Left lung (tissue), 10 donors: ENCODE results near the gene LYZL6. TPM values are rescaled to one million over a fixed set of nuclear protein-coding genes. Genes with fewer than 3 reads are reported as not detected.

Source experiments
- ATAC-seq: fragments of 200-7000 bp; cut with Tn5 transposase; one replicate; pipeline ENCODE4 v1.9.1; 2020; ENCODE audit warnings: moderate library complexity
- DNase-seq, 4 donors: peaks; one replicate each; pipeline ENCODE4 v3.0.0-alpha.2; 2013 to 2020
- H3K27ac ChIP-seq, 2 donors: fragments of 200-600 bp; sonication (generic) in 1 of 2; one replicate each; pipeline versions ENCODE4 v1.5.0 to v1.8.0; 2020 to 2021
- H3K27me3 ChIP-seq, 2 donors: fragments of 200-600 bp; sonication (generic) in 1 of 2; one replicate each; pipeline versions ENCODE4 v1.5.0 to v1.8.0; 2020 to 2021
- H3K36me3 ChIP-seq, 2 donors: fragments of 200-600 bp; sonication (generic) in 1 of 2; one replicate each; pipeline versions ENCODE4 v1.5.0 to v1.8.0; 2020 to 2021
- H3K4me1 ChIP-seq, 2 donors: fragments of 200-600 bp; one replicate each; pipeline ENCODE4 v1.8.0; 2021
- H3K4me3 ChIP-seq, 2 donors: fragments of 200-600 bp; sonication (generic) in 1 of 2; one replicate each; pipeline versions ENCODE4 v1.5.0 to v1.8.0; 2020 to 2021; ENCODE audit warnings: mild to moderate bottlenecking in 1 of 2
- H3K9me3 ChIP-seq, 2 donors: fragments of 200-600 bp; sonication (generic) in 1 of 2; one replicate each; pipeline versions ENCODE4 v1.5.0 to v1.8.0; 2020 to 2021
- intact Hi-C, 2 donors: fragments of 100-400 bp; cut with DNase I; formaldehyde crosslinking; loops; one replicate each; pipeline versions ENCODE4 v1.11.2 to v1.14.2; 2022
- polyA plus RNA-seq, 6 donors: library from polyadenylated mRNA; unstranded; fragments of 120-200 nt; gene quantifications; one replicate each; pipeline ENCODE4 v1.2.1, GENCODE V29; 2013; ENCODE audit not compliant: insufficient read length in 6 of 6
- total RNA-seq, 2 donors: library from RNA; stranded (reverse); fragmentation: NEBNext Ultra II Directional; extraction: Animal tissue kit (Norgen Biotek cat#: 25700); gene quantifications; one replicate each; pipeline ENCODE4 v1.2.1, GENCODE V29; 2021
- TF ChIP-seq, protein P1 (sequence below), 2 donors: fragments of 200-600 bp; sonication (generic) in 1 of 2; IDR thresholded peaks; one replicate each; pipeline versions ENCODE4 v1.5.0 to v1.8.0; 2021; ENCODE audit warnings: antibody characterized with exemption in 2 of 2
- donor health status: DM: no; HTN: yes; CAD: no.
- donor health status: DM: no; HTN: no; CAD: no.

The LYZL6 gene
- total and polyA plus RNA-seq, 8 donors = not detected

DNA sequence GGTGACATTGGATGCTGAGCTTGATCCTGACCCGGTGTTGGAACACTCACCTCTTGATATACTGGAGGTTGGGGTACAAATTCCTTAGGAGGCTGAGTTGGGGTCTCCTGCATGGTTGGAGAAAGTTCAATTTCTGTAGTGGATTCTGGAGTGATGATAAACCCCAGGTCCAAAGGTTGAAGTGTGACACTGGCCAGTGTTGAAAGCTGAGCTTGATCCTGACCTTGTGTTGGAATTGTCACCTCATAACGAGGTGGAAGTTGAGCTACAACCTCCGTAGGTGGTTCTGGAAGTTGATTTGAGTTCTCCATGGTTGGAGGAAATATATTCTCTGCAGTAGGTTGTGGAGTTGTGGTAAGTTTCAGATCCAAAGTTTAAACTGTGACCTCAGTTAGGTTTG lies 34.1 kb downstream of the LYZL6 start:
- H3K36me3 ChIP-seq = no peaks in the 10 kb centered on the region
- TF ChIP-seq, protein P1, sequence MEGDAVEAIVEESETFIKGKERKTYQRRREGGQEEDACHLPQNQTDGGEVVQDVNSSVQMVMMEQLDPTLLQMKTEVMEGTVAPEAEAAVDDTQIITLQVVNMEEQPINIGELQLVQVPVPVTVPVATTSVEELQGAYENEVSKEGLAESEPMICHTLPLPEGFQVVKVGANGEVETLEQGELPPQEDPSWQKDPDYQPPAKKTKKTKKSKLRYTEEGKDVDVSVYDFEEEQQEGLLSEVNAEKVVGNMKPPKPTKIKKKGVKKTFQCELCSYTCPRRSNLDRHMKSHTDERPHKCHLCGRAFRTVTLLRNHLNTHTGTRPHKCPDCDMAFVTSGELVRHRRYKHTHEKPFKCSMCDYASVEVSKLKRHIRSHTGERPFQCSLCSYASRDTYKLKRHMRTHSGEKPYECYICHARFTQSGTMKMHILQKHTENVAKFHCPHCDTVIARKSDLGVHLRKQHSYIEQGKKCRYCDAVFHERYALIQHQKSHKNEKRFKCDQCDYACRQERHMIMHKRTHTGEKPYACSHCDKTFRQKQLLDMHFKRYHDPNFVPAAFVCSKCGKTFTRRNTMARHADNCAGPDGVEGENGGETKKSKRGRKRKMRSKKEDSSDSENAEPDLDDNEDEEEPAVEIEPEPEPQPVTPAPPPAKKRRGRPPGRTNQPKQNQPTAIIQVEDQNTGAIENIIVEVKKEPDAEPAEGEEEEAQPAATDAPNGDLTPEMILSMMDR (IDR thresholded peaks at IDR 0.05) = no peak
- no peak overlapping the region for H3K27ac ChIP-seq
- H3K9me3 ChIP-seq = no peaks in the 10 kb centered on the region
- ATAC-seq (no peak), DNase-seq (no peak)
- no peak overlapping the region for H3K4me3 ChIP-seq
- H3K4me1 ChIP-seq = no peaks in the 10 kb centered on the region
- intact Hi-C loops = no loop called here
- H3K27me3 ChIP-seq = no peaks in the 10 kb centered on the region

GRCh38 chr17:35907691-35908090 lies 35.8 kb downstream of the LYZL6 start:
- ATAC-seq (no peak), DNase-seq (no peak)
- no peaks in the 10 kb centered on the region for H3K9me3 ChIP-seq
- H3K4me1 ChIP-seq = no peaks in the 10 kb centered on the region
- no peaks in the 10 kb centered on the region for H3K27me3 ChIP-seq
- intact Hi-C loops = no loop called here
- no peak overlapping the region for H3K4me3 ChIP-seq
- TF ChIP-seq, protein P1 (IDR thresholded peaks at IDR 0.05) = no peak
- H3K27ac ChIP-seq = no peak overlapping the region
- H3K36me3 ChIP-seq = no peaks in the 10 kb centered on the region

GRCh38 chr17:35906926-35907637 lies 36.4 kb downstream of the LYZL6 start:
- no peak for DNase-seq
- H3K4me3 ChIP-seq = no peak overlapping the region
- no peaks in the 10 kb centered on the region for H3K27me3 ChIP-seq
- ATAC-seq = no peak
- H3K9me3 ChIP-seq = no peaks in the 10 kb centered on the region
- intact Hi-C loops = no loop called here
- TF ChIP-seq, protein P1 (IDR thresholded peaks at IDR 0.05) = no peak
- H3K27ac ChIP-seq = no peak overlapping the region
- H3K36me3 ChIP-seq = no peaks in the 10 kb centered on the region
- H3K4me1 ChIP-seq = no peaks in the 10 kb centered on the region

- DNase-seq (no peak), ATAC-seq (no peak)
- TF ChIP-seq, protein P1 (IDR thresholded peaks at IDR 0.05) = no peak
- Histone ChIP-seq H3K4me3 (no peak overlapping the region), H3K27ac (no peak overlapping the region), H3K9me3 (no peaks in the 10 kb centered on the region), H3K27me3 (no peaks in the 10 kb centered on the region), H3K4me1 (no peaks in the 10 kb centered on the region), H3K36me3 (no peaks in the 10 kb centered on the region)
- intact Hi-C loops = no loop called here
These were observed 37.2 kb downstream of the LYZL6 start for GRCh38 chr17:35906191-35906925.

DNA sequence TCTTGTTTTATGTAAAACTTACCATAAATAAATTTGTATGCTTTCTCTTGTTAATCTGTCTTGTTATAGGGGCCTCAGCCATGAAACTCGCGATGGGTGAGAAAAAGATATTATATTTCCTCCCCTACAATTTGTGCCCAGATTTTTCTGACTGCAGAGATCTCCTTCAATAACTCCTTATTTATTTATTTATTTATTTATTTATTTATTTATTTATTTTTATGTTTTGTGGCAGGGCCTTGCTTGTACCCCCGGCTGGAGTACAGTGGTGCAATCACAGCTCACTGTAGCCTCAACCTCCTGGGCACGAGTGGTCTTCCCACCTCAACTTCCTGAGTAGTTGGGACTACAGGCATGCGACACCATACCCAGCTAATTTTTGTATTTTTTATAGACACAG lies 40.1 kb downstream of the LYZL6 start:
- H3K9me3 ChIP-seq = no peaks in the 10 kb centered on the region
- intact Hi-C loops = no loop called here
- ATAC-seq = no peak
- TF ChIP-seq, protein P1 (IDR thresholded peaks at IDR 0.05) = no peak
- no peaks in the 10 kb centered on the region for H3K36me3 ChIP-seq
- H3K4me1 ChIP-seq = peaks cover 0 to 4% of the 10 kb centered on the region in 2 donors
- no peaks in the 10 kb centered on the region for H3K27me3 ChIP-seq
- H3K27ac ChIP-seq = no peak overlapping the region
- no peak overlapping the region for H3K4me3 ChIP-seq
- DNase-seq = no peak
